NOMO-1 treated with dmso at 0.1 percent for 144 hours (cell line): ENCODE measurements around the gene PITPNM1.
A peak's percentile ranks its signal among the peaks of the same experiment; 100 is the strongest.
"Not testable (repeated sequence)": the region's sequence is repeated elsewhere in the genome, so short reads cannot be mapped to it uniquely, and the experiment has no call there.

Source experiments
- DNase-seq: peaks from one replicate; lab custom pipeline; 2025; ENCODE audit not compliant: unreplicated experiment; lab: John Stamatoyannopoulos, UW

PITPNM1 gene

DNA sequence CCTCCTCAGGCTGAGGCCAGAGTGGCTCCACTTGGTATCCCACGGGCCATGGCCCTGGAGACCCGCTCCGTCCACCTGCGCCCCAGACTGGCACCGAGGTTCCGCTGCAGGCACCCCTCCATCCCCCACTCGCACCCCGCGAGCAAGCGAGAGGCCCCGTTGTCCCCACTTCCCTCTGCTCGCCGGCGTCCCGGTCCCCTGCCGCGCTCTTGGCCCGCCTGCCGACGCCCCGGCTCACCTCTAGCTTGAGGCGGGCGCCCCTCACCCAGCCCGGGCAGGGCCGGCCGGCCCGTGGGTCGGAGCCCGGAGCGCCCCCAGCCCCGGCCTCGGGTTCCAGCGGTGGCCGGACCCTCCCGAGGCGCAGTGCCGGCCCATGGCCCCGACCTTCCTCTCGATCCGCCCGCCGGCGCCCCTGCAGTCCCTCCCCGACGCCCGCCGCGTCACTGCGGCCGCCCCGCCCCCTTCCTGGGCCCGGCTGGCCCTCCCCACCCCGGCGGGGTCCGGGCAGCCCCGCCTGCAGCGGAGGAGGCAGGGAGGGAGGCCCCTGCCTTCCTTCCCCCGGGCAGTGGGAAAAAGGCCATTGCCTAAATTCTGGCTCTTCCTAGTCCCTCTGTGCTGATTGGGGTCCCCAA is at the start of gene PITPNM1:
TSS of gene PITPNM1 (minus strand) at position 414 of the 632 bp plus-strand sequence. CDS start 1,183 bp downstream, outside the sequence.
- peak; percentile 8 for DNase-seq

DNA sequence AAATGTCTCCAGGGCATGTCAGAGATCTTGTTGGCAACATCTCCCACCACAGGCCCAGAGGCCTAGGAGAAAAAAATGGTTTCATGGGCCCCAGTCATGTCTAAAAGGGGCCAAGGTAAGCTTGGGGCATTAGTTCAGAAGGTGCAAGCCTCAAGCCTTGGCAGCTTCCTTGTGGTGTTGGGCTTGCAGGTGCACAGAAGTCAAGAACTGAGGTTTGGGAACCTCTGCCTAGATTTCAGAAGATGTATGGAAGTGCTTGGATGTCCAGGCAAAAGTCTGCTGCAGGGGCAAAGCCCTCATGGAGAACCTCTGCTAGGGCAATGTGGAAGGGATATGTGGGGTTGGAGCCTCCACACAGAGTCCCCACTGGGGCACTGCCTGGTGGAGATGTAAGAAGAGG is 46.5 kb upstream of the PITPNM1 start:
- not testable (repeated sequence) for DNase-seq

DNA sequence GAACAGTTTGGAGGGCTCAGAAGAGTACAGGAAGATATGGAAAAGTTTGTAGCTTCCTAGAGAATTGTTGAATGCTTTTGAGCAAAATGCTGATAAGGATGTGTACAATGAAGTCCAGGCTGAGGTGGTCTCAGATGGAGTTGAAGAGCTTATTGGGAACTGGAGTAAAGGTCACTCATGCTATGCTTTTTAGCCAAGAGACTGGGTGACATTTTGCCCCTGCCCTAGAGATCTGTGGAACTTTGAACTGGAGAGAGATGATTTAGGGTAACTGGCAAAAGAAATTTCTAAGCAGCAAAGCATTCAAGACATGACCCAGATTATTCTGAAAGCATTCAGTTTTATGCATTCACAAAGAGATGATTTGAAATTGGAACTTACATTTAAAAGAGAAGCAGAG is 46.0 kb upstream of the PITPNM1 start:
- DNase-seq: no peak

DNA sequence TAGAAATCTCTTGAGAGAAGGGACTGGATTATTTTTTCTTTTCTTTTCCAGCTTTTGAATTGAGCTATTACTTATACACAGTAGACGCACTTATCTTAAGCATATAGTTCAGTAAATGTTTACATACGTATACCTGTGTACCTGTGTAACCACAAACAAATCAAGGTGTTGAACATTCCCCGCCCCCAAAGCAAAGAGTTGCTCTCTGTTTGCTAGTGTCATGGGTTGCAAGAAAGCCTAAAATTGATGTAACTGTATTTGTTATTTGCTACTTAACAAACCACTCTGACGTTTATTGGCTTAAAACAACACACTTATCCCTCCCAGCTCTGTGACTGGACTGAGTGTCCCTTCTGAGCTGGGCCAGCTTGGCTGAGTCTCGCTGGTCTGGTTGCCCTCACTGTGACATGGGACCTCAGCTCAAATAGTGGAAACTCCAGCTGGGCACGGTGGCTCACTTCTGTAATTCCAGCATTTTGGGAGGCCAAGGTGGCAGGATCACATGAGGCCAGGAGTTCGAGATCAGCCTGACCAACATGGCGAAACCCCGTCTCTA is 43.5 kb upstream of the PITPNM1 start:
- no peak for DNase-seq

DNA sequence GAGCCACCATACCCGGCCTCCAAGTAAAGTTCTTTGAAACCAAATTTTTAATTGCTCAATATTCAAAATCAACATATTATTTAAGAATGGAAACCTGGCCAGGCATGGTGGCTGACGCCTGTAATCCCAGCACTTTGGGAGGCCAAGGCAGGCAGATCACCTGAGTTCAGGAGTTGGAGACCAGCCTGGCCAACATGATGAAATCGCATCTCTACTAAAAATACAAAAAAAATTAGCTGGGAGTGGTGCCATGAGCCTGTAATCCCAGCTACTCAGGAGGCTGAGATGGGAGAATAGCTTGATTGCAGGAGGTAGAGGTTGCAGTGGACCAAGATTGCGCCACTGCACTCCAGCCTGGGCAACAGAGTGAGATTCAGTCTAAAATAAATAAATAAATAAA is 42.9 kb upstream of the PITPNM1 start:
- not testable (repeated sequence) for DNase-seq

DNA sequence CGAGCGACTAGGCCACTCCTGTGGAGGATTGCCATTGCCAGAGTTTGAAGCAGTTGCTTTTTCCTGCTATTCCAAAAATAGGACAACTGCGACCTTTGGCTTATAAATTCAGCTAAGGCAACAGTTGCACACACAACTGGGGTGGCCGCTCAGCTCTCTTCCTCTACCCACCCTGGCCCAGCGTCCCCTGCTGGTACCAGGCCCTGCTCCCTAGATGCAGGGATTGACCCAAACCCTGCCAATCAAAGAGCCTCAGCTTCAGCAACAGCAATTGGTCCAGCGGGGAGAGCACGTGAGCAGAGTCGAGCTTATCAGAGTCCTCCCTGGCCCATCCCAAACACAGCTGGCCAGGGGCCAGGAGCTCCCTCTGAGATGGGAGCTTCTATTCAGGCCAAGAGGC is 40.1 kb upstream of the PITPNM1 start:
- DNase-seq: no peak

DNA sequence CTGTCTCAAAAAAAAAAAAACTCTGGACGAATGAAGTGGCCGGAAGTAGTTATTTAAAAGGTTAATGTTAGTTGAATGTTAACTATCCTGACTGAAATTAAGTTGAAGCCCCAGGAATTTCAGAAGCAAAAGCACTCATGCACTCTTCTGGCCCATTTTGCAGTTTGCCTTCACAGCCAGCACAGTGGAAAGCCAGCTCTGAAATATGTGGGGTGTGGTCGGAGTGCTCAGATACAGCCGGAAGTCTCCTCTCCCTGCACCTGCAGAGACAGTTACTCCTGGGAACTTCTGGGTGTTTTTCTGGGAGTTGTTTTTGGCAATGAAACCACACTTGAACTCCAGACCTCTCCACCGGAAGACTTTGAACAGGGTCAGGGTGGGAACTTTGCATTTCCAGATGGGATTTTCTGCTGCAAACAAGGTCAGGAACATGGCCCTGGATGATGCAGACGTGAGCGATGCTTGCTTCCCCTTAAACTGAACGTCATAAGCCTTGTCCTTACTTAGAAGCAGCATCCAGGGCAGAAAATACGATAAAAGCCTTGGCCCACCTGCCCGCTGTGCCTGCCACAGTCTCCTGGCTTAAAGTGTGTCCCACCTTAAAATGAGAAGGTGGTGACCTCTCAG is 39.6 kb upstream of the PITPNM1 start:
- DNase-seq: no peak

DNA sequence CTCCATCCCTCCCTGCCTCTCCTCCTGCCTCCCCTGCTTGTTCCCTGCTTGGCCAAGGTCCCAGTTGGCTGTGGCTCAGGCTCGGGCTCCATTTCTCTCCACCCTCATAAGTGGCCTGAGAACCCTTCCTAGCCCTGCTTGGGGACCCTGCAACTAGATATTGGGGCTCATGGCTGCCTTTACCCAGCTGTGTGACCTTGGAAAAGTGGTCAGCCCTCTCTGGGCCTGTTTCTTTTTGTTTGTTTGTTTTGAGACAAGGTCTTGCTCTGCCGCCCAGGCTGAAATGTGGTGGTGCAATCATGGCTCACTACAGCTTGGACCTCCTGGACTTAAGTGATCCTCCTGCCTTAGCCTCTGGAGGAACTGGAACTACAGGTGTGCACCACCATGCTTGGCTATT is 38.4 kb upstream of the PITPNM1 start:
- DNase-seq: no peak

DNA sequence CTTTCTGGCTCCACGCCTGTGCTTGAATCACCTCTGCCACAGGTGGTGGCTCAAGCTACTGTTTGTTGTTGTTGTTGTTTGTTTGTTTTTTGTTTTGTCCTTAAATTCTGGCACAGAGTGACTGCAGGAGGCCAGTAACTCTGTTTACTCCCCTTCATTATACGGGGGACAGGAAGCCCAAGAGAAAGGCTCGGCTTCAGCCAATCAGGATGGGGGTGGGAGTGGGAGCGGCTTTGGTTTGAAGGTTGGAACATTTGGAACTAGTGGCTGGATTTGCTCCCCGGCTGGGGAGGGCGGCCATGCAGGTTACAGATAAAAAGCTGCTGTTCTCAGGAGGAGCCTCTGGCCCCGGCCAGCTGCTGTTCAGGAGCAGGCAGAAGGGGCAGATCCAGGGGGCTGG is 37.8 kb upstream of the PITPNM1 start:
- no peak for DNase-seq

DNA sequence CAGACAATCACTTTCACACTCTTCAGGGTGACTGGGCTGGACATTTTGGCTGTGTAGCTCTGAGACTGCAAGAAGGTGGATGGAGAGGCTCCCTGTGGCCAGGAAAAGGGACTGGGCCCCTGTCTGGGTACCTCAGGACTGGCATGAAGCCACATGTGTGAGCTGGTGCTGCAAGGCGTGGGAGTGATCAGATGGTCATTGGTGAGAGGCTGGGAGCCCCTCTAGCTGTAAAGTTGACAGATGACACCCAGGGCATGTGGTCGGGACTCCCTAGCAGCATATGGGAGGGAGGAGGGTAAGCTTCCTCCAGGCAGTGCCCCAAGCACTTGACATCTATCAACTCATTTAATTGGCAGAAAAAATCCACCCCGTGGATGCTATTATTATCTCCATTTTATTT is 37.0 kb upstream of the PITPNM1 start:
- no peak for DNase-seq

DNA sequence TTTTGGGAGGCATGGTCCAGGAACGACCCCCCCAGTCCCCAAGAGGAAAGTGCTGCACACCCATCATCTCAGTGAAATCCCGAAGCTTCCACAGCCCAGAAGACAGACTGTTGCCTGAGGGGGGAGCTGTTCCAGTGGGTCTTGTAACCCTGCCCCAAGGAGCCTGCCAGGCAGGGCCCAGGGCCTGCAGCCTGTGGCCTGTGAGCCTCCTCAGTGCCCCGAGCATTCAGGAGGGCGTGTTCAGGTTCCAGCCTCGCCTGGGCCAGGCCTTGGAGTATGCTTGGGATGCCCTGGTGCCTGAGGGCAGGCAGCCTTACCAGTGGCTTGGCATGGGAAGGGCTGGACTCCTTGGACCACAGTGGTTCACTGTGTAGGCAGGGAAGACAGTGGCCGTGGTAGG is 36.0 kb upstream of the PITPNM1 start:
- no peak for DNase-seq

DNA sequence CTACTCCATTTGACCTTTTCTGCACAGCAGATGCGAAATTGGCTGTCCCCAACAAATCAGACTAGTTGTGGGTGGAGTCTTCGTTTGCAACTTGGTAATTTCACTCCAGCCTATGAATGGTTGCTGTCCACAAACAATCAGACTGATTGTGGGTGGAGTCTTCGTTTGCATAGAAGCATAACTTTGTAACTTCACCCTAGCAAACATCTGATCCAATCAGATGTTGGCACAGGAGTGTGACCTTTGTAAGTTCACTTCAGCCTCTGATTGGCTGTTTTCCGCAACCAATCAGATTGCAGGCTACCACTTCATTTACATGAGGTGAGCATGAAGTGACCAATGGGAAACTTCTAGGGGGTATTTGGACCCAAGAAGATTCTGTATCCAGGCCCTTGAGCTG is 34.4 kb upstream of the PITPNM1 start:
- DNase-seq: no peak

DNA sequence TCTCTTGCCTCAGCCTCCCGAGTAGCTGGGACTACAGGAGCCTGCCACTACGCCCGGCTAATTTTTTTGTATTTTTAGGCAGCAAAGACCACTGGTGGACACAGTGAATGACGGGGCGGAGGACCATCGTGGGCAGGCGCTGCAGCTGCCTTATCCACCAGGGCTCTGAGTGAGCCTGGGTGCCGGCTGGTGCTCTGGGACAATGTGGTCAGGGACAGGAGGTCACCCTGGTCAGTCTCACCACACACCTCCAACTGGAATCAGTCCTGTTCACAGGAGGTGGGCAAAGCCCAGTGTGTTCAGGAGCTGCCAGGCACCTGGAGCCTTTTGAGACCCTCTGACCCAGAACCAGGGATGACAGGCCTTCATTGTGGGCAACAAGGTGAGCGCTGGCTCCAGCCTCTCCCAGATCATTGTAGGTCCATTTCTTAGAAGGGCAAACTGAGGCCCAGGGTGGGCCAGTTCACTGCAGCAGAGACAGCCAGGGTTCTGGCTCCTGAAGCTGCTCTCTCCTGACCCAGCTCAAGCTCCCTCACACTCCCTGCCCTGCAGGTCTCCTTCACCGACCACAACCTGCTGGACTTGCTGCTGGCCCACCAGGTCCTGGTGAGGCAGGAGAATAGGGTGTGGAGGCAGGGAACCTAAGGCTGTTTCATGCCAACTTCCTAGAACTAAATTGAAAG is 33.8 kb upstream of the PITPNM1 start:
- no peak for DNase-seq

DNA sequence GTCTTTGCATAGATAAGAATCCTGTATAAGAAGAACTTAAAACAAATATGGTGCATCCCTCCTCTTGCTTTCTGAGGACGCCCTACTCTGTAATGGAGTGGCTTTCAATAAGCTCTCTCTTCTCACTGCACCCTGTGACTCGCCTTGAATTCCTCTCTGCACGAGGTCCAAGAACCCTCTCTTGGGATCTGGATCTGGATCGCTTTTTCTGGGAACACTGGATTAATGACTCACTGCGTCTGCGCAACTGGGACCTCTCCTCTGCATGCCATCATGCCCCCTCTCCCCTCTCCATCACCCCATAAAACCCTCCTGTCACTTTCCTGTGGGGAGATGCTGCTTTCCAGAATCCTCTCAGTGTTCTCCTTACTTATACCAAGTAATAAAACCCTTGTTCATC is 33.1 kb upstream of the PITPNM1 start:
- no peak for DNase-seq

DNA sequence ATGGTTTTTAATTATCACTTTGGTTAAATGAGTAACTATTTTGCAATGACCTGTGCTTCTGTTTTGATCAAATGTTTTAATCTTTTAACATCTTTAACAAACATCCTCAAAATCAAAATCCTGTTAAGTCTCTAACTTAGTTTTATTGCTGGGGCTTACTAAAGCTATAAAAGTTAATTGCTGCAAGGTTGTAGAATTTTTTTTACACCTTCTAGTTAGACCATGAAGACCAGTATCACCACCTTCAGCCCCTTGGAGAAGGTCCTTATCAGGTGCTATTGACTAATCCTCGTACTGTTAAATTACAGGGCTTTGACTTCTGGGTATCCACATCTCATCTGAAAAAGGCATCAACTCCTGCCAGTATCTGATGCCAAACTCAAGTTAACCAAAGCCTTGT is 30.4 kb upstream of the PITPNM1 start:
- no peak for DNase-seq

DNA sequence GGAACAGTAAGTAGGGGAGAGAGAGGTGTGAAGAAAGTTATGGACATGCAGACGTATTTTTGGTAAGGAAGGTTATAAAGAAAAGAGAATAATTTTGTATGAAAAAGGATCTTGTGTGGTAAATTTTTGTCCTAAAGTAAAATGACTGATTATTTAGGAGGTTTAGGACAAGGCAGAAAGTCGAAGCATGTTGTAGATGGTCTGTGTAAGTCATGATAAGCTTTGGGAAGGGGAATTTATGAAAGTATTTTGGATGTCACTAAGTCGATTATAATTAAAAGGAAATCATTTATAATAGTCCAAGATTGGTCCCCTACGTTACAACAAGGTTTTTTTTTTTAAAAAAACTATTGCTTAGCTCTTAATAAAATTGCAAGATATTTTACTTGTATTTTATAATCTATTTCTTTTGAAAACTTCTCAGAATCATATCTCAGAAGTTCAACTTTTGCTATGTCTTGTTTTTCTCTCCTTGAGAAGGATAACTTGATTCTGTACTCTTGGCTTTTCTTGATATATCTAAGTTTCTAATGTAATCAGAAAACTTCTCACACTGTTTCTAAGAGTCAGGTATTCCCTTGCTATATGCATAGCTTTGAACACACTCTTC is 29.0 kb upstream of the PITPNM1 start:
- no peak for DNase-seq

DNA sequence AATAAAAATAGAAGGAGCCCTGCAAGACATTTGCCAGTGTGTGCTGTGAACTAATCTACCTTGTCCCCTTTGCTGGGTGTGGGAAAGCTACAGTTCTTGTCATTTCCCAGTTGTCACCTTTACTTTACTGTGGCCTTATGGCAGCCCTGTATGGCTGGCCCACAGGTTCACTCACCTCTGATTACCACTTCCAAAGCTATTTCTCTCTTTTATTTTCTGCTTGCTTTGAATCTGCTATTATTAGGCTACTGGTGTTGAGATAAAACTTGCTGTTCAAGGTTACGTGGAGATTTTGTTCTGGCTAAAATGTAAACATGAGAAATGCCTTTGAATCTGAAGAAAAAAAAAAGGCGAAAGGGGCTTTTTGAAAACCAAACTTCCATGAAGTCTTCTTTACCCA is 27.7 kb upstream of the PITPNM1 start:
- DNase-seq: no peak

DNA sequence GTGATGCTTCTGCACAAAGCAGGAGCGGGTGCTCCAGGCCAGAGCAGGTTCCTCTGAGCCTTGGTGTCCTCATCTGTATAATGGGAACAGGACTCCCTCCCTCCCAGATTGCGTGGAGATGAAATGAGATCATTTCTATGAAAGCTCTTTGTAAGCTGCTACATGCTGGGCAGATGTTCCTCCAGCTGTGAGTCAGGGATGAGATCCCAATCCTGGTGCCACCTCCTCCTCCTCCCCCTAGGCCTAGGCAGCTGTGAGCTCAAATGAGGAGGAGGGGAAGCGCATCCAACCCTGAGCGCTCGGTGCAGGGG is 25.1 kb upstream of the PITPNM1 start:
- DNase-seq: no peak

DNA sequence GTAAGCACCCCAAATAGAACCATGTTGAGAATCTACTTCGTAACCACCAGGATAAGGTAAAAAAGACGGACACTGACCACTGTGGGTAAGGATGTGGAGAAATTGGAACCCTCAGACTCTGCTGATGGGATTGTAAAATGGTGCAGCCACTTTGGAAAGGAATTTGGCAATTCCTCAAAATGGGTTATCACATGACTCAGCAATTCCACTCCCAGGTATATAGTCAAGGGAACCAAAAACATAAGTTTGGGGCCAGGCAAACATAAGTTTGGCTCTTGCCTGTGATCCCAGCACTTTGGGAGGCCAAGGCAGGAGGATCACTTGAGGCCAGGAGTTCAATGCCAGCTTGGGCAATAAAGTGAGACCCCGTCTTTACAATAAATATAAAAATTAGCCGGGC is 23.2 kb upstream of the PITPNM1 start:
- no peak for DNase-seq

DNA sequence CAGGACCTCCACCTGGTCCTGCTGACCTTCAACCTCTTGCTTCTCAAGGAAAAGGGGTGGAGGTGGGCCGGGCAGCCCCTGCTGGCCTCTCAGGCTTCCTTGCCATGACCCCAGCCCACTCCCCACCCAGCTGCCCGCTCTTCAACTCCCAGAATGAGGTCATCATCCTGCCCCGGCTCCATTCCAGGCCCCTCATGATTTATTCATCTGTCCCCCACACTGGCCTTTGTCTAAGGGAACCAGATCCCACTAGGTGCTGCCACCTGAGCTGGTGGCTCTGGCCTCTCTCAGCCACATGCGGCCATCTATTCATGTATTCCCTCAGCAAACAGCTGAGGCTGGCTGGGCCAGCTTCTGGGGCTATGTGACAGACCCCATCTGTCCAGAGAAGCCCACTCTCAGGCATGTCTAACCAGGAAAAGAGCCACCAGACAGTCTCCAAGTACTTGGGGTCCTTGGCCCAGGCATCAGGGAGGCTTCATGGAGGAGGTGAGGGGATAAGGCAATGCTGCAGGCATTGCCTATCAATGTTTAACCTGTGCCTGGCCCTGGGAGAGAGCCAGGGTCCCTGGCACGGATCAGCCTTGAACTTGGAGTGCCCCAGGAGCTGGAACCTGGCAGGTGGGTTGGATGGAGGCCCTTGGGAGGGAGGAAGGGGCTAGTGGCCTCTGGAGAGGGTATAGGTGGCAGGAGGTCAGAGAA is 20.3 kb upstream of the PITPNM1 start:
- no peak for DNase-seq

DNA sequence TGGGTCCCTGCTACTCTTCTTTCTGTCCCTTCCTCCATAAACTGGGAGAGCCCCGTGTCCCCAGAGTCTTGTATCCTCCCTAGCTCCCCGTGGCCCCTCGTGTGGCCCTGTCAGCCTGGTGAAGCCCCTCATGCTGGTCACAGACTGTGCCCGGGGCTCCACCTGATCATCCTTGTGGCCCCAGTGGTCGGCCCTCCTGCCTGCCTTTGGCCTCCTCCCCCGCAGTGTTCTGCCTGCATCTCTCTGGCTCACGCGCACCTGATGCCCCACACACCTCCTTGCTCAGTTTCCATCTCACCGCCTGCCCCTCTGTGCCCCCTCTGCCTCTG is 19.3 kb upstream of the PITPNM1 start:
- DNase-seq: no peak
